HG03095 (cell line): ENCODE results near the gene TARP.
A peak's percentile ranks its signal among the peaks of the same experiment; 100 is the strongest.

Source experiments
- ATAC-seq: cut with Tn5 transposase; IDR thresholded peaks from one replicate; pipeline ENCODE4 v1.9.1; 2021; ENCODE audit warnings: moderate library complexity; ENCODE audit not compliant: unreplicated experiment

TARP gene

DNA sequence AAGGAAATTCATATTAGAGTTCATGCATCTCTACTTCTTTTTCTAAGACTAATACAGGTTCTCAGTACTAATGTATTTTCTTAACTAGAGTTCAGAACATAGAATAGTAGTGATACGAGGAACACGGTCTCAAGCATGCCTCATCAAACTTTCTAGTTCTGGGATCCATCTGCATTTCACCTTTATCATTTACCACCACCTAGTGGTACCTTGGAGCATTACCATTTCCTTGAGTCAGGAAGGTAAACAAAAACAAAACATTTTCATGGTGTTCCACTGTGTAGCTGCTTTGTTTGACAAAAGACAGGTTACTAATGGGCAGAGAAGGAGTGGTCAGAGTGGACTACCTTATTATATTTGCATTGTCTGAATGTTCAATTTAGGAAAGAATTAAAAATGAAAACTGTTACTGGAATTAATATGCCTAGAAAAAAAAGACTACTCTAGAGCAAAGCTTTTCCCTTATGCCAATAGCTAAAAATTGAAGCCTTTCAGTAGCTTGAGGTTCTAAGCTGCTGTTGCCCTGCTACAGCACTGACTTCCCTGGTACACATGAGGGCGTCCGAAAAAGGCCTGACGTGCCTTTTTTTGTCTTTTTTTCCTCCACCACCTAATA lies 50.8 kb downstream of the TARP start:
- ATAC-seq, result peak; percentile 69

DNA sequence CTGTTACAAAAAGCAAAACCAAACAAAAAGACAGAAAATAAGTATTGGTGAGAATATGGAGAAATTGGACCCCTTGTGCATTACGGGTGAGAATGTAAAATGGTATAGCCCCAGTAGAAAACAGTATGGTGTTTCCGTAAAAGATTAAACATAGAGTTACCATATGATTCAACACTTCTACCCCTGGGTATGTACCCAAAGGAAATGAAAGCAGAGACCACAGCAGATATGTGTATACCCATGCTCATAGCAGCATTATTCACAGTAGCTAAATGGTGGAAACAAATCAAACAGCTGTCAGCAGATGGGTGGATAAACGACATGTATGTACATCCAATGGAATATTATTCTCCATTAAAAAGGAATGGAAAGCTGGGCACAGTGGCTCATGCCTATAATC lies 53.0 kb downstream of the TARP start:
- no peak for ATAC-seq

DNA sequence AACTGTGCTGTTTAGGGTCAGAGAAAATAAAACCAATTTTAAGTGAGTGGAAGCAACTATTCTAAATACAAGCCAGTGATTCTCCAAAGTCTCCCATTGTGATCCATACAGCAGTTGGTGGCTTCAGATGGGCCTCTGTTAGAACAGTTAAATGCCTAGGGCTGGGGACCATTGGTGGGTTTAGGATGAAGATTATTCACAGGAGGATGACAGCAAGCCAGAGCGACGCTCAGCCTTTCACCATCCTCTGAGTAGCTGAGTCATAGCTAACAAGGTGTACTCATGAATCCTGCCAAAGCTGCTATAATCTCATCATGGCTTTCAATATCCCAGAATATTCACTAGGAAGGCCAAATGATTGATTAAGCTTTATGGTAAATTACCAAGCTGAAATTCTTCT lies 55.8 kb downstream of the TARP start:
- no peak for ATAC-seq

DNA sequence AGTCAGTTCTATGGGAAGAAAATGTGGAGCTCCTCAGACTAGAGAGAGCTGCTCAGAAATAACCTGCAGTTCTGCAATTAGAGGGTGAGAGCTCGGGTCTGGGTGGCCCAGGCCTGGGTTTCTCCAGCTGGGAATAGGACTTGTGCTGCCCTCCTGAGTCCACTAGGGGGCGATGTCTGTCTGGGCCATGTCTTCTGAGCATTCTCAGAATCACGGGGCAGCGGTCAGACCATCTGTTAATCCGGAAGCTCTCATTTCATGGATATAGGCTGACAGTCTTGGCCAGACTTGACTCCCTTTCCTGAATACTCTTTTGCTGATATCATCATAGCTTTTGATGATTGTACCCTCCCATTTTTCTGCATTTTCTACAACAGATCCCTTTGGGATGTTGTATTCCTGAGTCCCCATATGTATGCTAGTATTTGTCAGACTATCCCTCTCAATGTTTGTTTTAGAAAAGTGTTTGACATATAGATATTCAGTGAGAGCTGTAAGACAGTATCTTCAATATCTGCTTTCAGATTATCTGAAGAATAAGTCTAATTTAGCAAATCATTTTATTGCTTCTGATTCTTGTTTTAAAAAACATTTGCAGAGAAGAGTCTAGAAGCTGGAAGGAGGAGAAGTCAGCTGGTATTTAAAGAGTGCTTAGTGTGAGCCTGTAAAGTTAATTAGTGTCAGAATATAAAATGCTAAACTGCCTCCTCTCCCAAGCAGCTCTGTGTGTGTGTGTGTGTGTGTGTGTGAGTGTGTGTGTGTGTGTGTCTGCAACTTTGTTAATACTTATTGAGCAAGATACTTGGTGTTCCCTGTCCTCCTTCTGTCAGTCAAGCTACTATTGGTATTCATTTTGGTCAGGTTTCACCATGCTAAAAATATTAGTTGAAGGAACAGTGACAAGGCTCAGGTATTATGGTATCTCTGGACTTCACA lies 57.4 kb downstream of the TARP start:
- ATAC-seq, result peak; percentile 96

DNA sequence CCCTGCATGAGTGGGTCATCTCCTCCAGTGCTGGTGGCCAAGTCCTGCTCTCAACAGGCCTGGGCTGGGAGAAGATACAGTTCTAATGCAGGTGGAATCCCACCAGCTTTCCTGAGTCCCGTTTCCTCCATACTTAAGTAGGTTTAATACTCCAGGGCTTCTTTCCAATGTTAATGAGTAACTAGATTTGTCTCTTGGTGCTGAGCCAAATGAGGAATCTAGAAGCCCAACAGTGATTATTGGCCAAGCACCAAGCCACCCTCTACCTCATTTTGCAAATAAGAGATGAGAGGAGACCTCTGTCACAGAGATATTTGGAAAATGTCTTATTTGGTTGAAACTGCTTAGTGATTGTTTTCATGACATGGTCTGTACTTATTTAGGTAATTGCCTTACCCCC lies 58.3 kb downstream of the TARP start:
- no peak for ATAC-seq

DNA sequence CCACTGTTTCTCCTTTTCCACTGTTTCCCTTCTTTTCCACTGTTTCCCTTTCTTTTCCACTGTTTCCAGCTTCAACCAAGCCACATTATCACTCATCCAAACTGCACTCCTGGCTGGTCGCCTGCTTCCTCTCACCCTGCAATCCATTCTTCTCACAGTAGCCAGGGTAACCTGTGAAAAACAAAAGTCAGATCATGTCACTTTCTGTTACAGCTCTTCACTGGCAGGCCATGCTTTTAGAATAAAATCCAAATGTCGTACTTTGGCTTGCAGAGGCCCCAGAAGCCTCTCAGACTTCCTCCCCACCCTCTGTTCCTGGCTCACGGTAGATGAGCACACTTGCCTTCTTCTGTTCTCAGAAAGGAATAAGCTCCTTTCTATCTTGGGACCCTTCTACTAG lies 61.5 kb downstream of the TARP start:
- no peak for ATAC-seq

DNA sequence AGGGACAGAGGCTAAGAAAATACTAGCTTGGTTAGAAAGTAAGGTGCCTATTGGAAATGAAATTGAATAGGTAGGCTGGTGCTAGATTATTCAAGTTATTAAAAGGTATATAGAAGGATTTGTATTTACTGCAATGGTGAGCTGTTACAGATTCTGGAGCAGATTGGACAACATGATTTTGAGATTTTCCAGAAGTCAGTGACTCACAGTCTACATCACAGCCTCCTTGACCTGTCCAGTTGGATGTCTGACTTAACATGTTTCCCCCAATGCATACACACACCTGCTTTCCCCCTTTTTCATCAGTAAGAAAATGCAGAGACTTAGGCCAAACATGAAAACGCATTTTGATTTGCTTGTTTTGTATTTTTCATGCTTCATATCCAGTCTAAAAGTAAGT lies 62.0 kb downstream of the TARP start:
- ATAC-seq, result no peak
